GM19025 (cell line): ENCODE results near the gene RECK.

Source experiments
- ATAC-seq: cut with Tn5 transposase; IDR thresholded peaks from one replicate; pipeline ENCODE4 v1.9.1; 2021; ENCODE audit warnings: mild to moderate bottlenecking, low read depth, moderate library complexity; ENCODE audit not compliant: unreplicated experiment

RECK gene

GRCh38 chr9:36135741-36136271 lies 99.1 kb downstream of the RECK start:
- ATAC-seq: no peak

GRCh38 chr9:36136272-36136893 lies 99.7 kb downstream of the RECK start, which contains the start of gene GLIPR2:
Gene GLIPR2 (plus strand): TSS chr9:36136733. CDS start chr9:36136779, 46 bp downstream.
- ATAC-seq: peak; percentile 96

- ATAC-seq: peak; percentile 30
These were observed 100.2 kb downstream of the RECK start for GRCh38 chr9:36136894-36137391.

GRCh38 chr9:36137392-36138004 lies 100.8 kb downstream of the RECK start:
- no peak for ATAC-seq

GRCh38 chr9:36138496-36138895 lies 101.8 kb downstream of the RECK start:
- no peak for ATAC-seq

GRCh38 chr9:36138901-36139300 lies 102.2 kb downstream of the RECK start:
- ATAC-seq: no peak

- no peak for ATAC-seq
These were observed 103.7 kb downstream of the RECK start for GRCh38 chr9:36140086-36141084.

- ATAC-seq: no peak
These were observed 104.6 kb downstream of the RECK start for GRCh38 chr9:36141288-36141687.

- ATAC-seq: no peak
These were observed 105.0 kb downstream of the RECK start for GRCh38 chr9:36141761-36142160.

- ATAC-seq: no peak
These were observed 106.0 kb downstream of the RECK start for GRCh38 chr9:36142510-36143244.

- ATAC-seq: no peak
These were observed 106.5 kb downstream of the RECK start for GRCh38 chr9:36143245-36143641.

- ATAC-seq: no peak
These were observed 107.9 kb downstream of the RECK start for GRCh38 chr9:36144309-36145232.

- ATAC-seq: no peak
These were observed 109.3 kb downstream of the RECK start for GRCh38 chr9:36145970-36146369.

- no peak for ATAC-seq
These were observed 109.9 kb downstream of the RECK start for GRCh38 chr9:36146651-36147050.

GRCh38 chr9:36147441-36148175 lies 110.9 kb downstream of the RECK start:
- no peak for ATAC-seq

- peak; percentile 58 for ATAC-seq
These were observed 111.8 kb downstream of the RECK start for GRCh38 chr9:36148311-36149051.

GRCh38 chr9:36149197-36149596 lies 112.5 kb downstream of the RECK start:
- ATAC-seq: no peak
